Mononuclear cell (primary cell): ENCODE measurements around the gene ATXN1. TPM values are rescaled to one million over a fixed set of nuclear protein-coding genes. Genes with fewer than 3 reads are reported as not detected.

Source experiments
- H3K27me3 ChIP-seq: 2 replicates; pipeline ENCODE4 v1.6.0; 2011; ENCODE audit warnings: low read length, control low read depth; ENCODE audit not compliant: insufficient read depth
- H3K4me1 ChIP-seq: 2 replicates; pipeline ENCODE4 v1.5.1; 2011; ENCODE audit warnings: mild to moderate bottlenecking, low read length, control low read depth; ENCODE audit not compliant: insufficient read depth
- H3K4me3 ChIP-seq: 2 replicates; pipeline ENCODE4 v1.5.1; 2011; ENCODE audit warnings: mild to moderate bottlenecking, low read length, moderate library complexity
- H3K9me3 ChIP-seq: 2 replicates; pipeline ENCODE4 v1.5.1; 2011; ENCODE audit warnings: low read depth, mild to moderate bottlenecking, control low read depth, low read length
- total RNA-seq: library from RNA; depleted of rRNA; stranded (reverse); fragments of >200 nt; gene quantifications from one replicate; pipeline ENCODE4 v1.2.3, GENCODE V29; 2012

The ATXN1 gene
- total RNA-seq, 1 donor: 83.4 TPM

DNA sequence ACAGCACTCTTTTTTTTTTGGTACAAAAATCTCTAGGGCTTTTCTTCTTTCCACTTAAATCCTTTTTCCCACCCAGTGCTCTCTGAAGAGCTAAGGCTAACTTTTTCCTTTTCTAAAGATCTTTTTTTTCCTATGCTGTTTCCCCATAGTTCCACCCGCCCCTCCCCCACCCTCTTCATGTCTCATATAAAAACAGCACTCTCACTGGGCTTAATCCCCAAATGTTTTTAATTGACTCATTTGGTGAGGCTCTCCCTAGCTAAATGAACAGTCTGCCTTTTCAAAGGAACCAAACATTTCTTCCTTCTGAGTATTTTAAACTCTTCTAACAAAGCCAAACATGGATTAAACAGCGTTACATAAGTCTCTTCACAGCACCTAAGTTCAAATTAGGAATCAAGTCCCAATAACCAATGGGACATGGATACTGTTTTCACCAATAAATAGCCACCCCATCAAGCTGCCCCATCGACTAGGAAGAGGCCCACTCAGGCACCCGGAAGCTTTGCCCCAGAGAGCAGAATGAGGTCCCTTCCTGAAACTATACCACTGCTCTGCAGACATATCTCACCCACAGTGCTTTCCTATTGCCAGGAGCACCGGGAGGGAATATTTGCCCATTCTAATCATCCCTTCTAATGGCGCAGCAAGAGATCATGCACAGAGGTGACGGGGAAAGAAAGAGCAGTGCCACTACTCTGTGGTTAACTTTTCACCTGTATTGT is 63.7 kb downstream of the ATXN1 start:
- H3K4me1 ChIP-seq: peaks cover 67% of the 10 kb centered on the region
- no peaks in the 10 kb centered on the region for H3K27me3 ChIP-seq
- no peak overlapping the region for H3K4me3 ChIP-seq
- no peaks in the 10 kb centered on the region for H3K9me3 ChIP-seq

DNA sequence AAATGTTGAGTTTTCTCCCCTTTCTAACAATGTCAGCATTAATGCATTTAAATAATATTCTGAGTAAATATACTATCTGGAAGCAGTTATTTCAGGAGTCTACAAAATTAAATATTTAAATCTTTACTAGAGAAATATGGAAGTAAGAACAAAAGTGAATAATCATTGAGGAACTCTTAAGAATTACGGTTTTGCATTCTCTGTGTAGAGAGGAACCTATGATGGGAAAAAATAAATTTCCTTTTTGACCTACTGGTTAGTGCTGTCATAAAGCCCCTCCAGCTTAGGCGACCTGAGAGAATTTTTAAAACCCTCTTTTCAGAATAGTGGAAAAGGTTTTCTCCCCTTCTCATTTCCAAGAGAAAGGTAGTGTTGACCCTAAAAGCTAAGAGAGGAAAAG is 64.8 kb downstream of the ATXN1 start:
- H3K4me1 ChIP-seq: peaks cover 72% of the 10 kb centered on the region

DNA sequence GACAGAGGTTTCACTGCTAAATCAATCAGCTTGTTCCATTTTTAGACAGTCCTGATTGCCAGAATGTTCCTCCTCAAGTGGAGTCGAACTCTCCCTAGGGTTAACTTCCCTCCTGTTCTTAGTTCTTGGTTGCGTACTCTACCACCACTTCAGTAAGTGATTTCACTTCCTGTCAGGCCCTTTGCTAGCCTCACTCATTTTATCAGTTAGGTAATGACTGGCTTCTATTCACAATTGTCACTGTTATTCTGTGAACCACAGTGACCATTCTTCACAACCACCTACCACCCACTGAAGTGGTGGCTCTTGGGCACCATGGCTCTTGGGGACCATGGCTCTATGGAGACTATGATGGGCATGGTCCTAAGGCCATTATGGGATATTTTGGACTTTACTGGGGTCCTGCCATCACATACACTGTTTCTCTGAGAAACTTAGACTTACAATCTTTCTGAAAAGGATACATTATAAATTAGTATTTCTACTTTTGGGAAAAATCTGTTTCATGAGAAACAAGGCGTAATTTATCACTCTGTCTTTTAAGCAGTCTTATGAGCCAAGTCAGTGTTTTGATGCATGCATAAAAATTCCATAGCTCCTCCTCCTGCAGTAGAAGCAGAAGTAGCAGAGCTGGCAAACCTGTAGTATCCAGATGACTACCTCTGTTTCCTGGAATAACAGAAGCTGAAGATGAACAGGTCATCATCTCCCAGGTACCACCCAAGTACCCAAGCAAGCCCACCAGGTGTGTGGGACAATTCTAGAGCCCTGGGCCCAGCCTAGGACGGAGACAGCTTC is 66.3 kb downstream of the ATXN1 start:
- Histone ChIP-seq H3K4me1 (peaks cover 70% of the 10 kb centered on the region), H3K27me3 (no peaks in the 10 kb centered on the region)

More for the DNA sequence above, 64.8 kb downstream of the ATXN1 start:
- no peaks in the 10 kb centered on the region for H3K27me3 ChIP-seq
- no peak overlapping the region for H3K4me3 ChIP-seq
- no peaks in the 10 kb centered on the region for H3K9me3 ChIP-seq

DNA sequence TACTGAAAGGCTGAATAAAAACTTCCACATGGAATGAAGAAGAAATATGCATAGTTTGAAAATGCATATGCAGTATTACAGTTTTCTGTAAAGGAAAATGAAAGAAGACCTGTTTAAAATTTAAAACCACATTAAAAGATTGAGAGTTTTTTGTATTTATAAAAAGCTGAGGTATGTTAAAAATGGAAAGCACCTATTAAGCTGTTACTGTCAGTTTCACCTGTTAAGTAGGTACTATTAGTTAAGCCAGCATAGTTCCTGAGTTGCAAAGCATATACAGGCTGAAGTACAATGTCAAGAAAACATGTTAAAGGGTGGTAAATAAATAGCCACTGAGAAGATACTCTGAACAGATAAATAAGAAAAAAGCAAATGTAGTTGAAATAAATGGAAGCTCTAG is 69.9 kb downstream of the ATXN1 start:
- H3K9me3 ChIP-seq: no peaks in the 10 kb centered on the region
- H3K27me3 ChIP-seq: no peaks in the 10 kb centered on the region
- no peak overlapping the region for H3K4me3 ChIP-seq
- H3K4me1 ChIP-seq: peaks cover 74% of the 10 kb centered on the region

More for the DNA sequence above, 66.3 kb downstream of the ATXN1 start:
- H3K9me3 ChIP-seq: no peaks in the 10 kb centered on the region
- H3K4me3 ChIP-seq: no peak overlapping the region

DNA sequence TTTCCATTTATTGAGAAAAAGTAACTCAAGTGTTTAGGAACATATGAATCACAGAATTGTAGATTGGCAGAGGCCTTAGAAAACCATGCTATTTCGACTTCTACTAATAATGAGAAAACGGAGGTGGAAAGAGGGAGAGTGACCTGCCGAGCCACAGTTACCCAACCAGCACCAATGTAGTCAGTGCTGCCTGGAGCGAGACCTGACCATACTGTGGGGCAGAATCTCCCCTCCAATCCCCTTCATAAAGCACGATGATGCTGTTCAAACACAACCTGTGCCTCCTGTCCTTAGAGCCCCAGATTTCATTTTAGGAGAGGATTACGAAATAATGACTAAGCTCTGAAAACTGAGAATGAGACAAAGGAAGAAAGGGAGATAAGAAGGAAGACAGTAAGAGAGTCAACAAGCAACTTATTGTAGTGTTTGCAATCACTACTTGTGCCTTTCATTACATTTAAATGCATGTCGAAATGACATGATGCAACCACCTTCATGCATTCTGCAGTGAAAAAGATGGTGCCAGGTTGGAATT is 70.6 kb downstream of the ATXN1 start:
- Histone ChIP-seq H3K4me1 (peaks cover 68% of the 10 kb centered on the region), H3K9me3 (no peaks in the 10 kb centered on the region), H3K27me3 (no peaks in the 10 kb centered on the region), H3K4me3 (no peak overlapping the region)

DNA sequence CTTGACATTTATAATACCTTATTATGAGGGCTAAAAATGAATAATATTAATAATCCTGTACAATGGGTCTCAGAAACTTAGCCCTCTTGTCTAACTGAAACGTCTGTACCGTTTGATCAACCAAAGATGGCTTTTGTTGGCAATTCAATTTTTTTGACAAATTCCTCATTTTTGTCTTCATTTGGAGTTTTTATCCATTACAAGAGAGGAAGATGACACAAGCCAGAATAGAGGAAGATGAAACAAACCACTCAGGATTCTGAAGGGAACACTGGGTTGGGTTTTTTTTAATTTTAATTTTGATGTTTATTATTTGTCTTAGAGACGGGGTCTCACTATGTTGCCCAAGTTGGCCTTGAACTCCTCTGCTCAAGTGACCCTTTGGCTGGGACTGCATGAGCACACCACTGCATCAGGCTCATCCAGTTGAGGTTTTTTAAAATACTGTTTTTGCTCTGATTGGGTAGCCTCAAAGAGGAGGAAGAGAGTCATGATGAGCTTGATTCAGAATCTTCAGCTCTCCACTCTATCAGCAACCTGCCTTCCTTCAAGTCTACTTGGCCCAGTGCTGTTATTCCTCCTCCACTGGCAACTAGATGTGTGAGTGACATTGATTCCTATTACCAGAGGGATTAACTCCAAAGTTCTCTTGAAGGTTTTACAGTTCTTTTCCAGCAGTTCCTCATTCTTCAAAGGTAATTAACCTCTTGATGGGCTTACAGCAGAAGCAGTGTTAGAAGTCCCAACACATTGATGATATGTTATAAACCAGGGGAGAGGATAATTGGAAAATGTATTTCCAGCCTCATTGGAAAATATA is 71.3 kb downstream of the ATXN1 start:
- H3K27me3 ChIP-seq: no peaks in the 10 kb centered on the region
- peaks cover 67% of the 10 kb centered on the region for H3K4me1 ChIP-seq
- H3K4me3 ChIP-seq: no peak overlapping the region
- H3K9me3 ChIP-seq: no peaks in the 10 kb centered on the region

DNA sequence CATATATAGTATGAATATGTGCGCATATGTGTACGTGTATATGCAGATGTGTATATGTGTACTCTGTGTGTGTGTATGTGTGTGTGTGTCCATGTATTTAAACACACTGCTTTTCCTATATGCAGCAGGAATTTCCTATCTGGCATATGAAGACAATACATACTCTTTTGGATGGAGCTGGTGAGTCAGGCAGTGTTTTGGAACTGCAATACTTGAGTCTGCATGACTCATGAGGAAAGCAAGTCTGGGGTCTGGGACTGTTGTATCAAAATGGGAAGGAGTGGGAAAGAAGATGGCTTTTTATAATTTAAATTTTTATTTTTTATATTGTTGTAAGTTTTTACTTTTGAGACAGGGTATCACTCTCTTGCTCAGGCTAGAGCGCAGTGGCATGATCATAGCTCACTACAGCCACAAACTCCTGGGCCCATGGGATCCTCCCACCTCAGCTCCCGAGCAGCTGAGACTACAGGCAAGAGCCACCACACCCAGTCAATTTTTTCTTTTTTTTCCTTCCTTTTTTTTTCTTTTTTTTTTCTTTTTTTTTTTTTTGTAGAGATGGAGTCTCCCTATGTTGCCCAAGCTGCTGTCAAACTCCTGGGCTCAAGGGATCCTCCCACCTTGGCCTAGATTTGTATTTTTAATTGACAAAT is 72.2 kb downstream of the ATXN1 start:
- Histone ChIP-seq H3K27me3 (no peaks in the 10 kb centered on the region), H3K4me3 (no peak overlapping the region), H3K9me3 (no peaks in the 10 kb centered on the region), H3K4me1 (peaks cover 67% of the 10 kb centered on the region)

DNA sequence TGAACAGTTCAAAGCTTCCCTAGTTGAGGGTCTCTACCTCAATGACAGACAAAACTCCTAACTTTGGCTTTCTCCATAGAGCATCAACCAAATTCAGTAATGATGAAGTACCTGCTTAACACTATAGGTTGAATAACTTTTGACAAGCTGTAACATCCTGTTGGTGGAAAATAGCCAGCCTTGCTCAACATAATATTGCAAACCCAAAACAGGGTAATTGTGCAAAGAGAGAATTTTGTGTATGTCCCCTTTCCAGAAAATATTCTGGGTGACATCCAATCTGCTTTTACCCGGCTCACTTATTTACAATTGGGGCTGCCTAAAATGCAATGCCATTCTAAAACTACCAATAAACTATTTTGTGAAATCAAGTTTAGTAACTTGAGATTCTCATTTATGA is 72.8 kb downstream of the ATXN1 start:
- Histone ChIP-seq H3K9me3 (no peaks in the 10 kb centered on the region), H3K4me3 (no peak overlapping the region), H3K4me1 (peaks cover 73% of the 10 kb centered on the region), H3K27me3 (no peaks in the 10 kb centered on the region)

DNA sequence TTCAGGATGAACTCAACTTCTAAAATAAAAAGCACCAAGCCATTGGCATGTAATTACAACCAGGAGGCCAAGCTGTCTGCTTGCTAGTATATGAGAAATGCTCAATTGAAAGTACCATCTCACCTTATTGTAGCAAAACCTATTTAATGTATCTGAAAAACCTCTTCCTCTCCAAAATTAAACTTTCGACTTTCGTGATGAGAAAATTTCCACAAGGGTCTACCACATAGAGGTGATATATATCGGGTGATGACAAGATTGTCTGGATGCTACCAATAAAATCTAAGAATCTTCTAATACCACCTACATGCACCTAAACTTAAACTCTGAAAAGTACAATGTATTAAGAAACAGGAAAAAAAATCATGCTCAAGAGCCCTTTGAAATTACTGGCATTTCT is 74.2 kb downstream of the ATXN1 start:
- Histone ChIP-seq H3K27me3 (no peaks in the 10 kb centered on the region), H3K4me1 (peaks cover 86% of the 10 kb centered on the region), H3K9me3 (no peaks in the 10 kb centered on the region), H3K4me3 (no peak overlapping the region)

DNA sequence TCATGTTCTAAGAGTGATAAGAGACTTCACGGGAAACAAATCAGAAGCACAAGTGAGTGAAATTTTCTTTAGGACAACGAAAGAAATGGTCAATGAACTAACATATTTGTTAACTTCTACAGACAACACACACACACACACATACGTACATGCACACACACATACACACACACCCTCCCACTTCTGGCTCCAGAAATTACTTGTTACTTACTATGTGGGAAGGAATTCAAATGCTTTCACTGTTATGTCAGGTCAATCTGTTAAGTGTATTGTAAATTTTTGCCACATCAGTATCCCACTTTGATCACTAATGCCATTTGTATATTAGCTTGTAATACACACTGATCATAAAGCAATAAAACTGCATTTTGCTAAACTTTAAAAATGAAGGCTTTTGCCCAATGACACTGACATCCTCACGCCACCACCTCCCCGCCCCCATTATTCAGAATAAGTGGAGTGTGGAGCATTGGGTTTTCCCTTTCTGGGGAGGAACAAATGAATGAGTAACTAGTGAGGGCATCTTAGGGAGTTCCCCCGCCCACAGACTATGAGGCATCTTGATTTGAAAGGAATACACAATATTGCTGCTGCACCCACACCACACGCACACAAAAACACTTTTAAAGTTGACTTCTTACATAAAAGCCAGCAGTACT is 76.2 kb downstream of the ATXN1 start:
- Histone ChIP-seq H3K4me1 (peaks cover 88% of the 10 kb centered on the region), H3K4me3 (no peak overlapping the region), H3K27me3 (no peaks in the 10 kb centered on the region), H3K9me3 (no peaks in the 10 kb centered on the region)

DNA sequence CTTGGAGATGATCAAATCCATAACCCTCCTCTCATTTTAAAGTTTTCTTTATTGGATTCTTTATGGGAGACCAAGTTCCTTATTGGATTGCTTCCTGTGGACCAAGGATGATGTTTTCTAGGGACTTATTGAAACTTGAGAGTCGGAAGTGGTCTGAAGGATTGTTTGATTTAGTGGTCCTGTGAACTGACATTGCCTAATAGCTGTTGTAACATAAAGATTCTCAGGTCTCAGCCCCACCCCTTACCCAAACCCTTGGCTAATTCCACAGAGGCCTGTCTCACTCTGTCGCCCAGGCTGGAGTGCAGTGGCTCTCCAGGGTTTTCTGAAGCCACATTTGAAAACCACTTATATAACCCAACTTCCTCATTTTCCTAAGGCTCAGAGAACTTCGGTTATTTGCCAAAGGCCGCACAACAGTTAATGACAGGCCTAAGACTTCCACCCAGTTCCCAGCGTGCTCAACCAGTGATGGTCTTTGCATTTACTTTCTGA is 77.0 kb downstream of the ATXN1 start:
- Histone ChIP-seq H3K9me3 (no peaks in the 10 kb centered on the region), H3K4me1 (peaks cover 81% of the 10 kb centered on the region), H3K27me3 (no peaks in the 10 kb centered on the region), H3K4me3 (no peak overlapping the region)

DNA sequence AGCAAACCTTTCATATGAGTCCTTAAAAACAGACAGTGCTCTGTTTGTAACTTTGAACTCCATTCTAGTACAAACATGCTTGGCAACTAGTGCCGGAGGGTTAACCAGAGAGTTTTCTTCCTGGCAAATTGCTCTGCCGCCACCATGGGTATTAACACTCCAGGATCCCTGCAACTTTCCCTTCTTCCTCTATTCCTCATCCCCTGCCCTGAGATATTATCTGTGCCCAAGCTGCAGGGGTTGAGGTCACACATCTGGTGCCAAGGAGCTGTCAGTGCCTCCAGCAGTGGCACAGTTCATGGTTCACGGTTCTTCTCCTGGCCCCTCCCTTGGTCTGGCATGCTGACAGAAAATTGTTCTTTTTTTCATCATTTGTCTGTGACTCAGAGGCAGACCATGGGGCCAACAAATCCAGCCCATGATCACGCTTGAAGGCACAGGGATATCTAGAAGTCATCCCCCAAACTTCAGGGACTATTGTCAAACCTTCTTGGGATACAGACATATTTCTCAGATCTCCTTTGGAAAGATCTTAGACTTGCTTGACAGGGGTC is 77.5 kb downstream of the ATXN1 start:
- peaks cover 76% of the 10 kb centered on the region for H3K4me1 ChIP-seq
- no peak overlapping the region for H3K4me3 ChIP-seq
- no peaks in the 10 kb centered on the region for H3K9me3 ChIP-seq
- no peaks in the 10 kb centered on the region for H3K27me3 ChIP-seq

DNA sequence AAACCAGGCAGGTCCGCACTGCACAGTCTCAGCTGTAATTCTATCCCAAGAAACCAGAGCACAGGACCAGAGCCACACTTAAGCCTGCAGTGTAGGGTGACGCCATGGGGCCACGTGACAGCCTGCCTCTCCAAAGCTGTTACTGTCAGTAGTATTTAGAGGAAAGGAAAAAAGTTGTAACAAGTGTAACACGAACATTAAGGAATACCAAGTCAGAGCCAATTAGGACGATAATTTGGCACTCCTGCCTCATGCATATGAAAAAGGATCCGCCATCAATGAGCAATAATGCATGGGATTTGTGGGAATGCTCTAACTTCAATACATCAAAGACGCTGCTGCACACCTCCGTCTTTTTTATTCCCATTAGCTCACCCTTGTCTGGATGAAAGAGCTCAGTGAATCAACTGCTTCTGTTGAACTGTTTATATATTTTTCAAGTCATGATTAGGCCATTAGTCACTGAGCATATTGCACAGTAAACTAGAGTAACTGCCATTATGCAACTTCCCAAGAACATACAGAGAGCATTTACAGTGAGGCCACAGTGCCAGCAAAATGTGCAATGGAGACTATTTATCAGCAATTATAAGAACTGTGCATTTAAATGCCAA is 79.9 kb downstream of the ATXN1 start:
- H3K4me1 ChIP-seq: peaks cover 59% of the 10 kb centered on the region
- no peaks in the 10 kb centered on the region for H3K9me3 ChIP-seq
- no peak overlapping the region for H3K4me3 ChIP-seq
- no peaks in the 10 kb centered on the region for H3K27me3 ChIP-seq
